22Rv1 (cell line): ENCODE results near the gene VEZF1.

ENCODE experiments used
- ZFX ChIP-seq: fragments of 450-650 bp; IDR thresholded peaks from 2 replicates; pipeline ENCODE4 v1.6.1; 2017; ENCODE audit warnings: antibody characterized with exemption, borderline replicate concordance
- TF ChIP-seq, protein P1 (sequence below): fragments of 450-650 bp; IDR thresholded peaks from 2 replicates; pipeline ENCODE4 v1.5.1; 2017; ENCODE audit warnings: mild to moderate bottlenecking

DNA sequence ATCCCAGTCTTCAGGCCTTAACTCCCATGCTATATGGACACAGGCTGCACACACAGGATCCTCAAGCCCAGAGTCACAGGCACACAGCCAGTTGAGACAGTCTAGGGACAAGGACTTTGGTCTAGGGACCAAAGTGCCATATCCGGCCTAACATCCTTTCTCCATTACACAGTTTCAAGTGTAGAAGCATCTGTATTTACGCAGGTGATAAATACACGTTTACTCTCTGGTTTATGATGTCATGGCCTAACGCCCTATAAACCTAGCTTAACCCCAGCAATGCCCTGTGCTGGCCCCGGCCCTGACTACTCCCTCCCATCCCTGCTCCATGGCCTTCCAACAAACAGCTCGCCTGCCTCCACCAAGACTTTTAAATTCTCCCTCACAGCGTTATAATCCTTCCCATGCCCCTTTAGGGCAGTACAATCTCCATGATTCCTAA is 50.0 kb downstream of the VEZF1 start:
- TF ChIP-seq, protein P1, sequence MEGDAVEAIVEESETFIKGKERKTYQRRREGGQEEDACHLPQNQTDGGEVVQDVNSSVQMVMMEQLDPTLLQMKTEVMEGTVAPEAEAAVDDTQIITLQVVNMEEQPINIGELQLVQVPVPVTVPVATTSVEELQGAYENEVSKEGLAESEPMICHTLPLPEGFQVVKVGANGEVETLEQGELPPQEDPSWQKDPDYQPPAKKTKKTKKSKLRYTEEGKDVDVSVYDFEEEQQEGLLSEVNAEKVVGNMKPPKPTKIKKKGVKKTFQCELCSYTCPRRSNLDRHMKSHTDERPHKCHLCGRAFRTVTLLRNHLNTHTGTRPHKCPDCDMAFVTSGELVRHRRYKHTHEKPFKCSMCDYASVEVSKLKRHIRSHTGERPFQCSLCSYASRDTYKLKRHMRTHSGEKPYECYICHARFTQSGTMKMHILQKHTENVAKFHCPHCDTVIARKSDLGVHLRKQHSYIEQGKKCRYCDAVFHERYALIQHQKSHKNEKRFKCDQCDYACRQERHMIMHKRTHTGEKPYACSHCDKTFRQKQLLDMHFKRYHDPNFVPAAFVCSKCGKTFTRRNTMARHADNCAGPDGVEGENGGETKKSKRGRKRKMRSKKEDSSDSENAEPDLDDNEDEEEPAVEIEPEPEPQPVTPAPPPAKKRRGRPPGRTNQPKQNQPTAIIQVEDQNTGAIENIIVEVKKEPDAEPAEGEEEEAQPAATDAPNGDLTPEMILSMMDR, result no peak
- no peak for TF ChIP-seq ZFX
